HepG2 (cell line): ENCODE data around the gene TTLL10. TPM values are rescaled to one million over a fixed set of nuclear protein-coding genes. Genes with fewer than 3 reads are reported as not detected.

ENCODE experiments used
- AHR ChIP-seq: IDR thresholded peaks from 2 replicates; pipeline ENCODE4 v1.6.1; 2018; ENCODE audit warnings: missing genetic modification reagents, missing compliant biosample characterization
- ARID3A ChIP-seq: IDR thresholded peaks from 2 replicates; pipeline ENCODE4 v1.6.1; 2012; ENCODE audit warnings: low read depth, low read length, improper control_type of control experiment
- ARID5B ChIP-seq: IDR thresholded peaks from 2 replicates; pipeline ENCODE4 v1.4.0; 2020; ENCODE audit warnings: mild to moderate bottlenecking, missing genetic modification reagents
- CHD4 ChIP-seq: fragments of 200-600 bp; sonication (generic); IDR thresholded peaks from 2 replicates; pipeline ENCODE4 v1.7.0; 2017; ENCODE audit warnings: mild to moderate bottlenecking, low read length, borderline replicate concordance
- EED ChIP-seq: sonication (generic); formaldehyde crosslinking; IDR thresholded peaks from 2 replicates; pipeline ENCODE4 v1.5.0; 2020; ENCODE audit warnings: mild to moderate bottlenecking, missing genetic modification reagents
- EHMT2 ChIP-seq: fragments of 200-600 bp; sonication (generic); IDR thresholded peaks from 2 replicates; pipeline ENCODE4 v1.7.0; 2017; ENCODE audit warnings: antibody characterized with exemption, low read depth, low read length, borderline replicate concordance
- EP300 ChIP-seq, 3 experiments: sonication (generic) in 1 of 3; formaldehyde crosslinking in 1 of 3; IDR thresholded peaks; 2 replicates each; pipeline versions ENCODE4 v1.5.1 to v1.6.1; 2011 to 2020; ENCODE audit warnings: low read depth in 2 of 3, low read length in 2 of 3, borderline replicate concordance in 1 of 3, improper control_type of control experiment in 1 of 3, mild to moderate bottlenecking in 1 of 3, missing genetic modification reagents in 1 of 3, moderate library complexity in 1 of 3
- GATAD1 ChIP-seq: IDR thresholded peaks from 2 replicates; pipeline ENCODE4 v1.6.1; 2016; ENCODE audit warnings: missing genetic modification reagents, missing compliant biosample characterization
- GZF1 ChIP-seq: sonication (generic); formaldehyde crosslinking; IDR thresholded peaks from 2 replicates; pipeline ENCODE4 v1.5.1; 2020; ENCODE audit warnings: mild to moderate bottlenecking, missing genetic modification reagents
- MED1 ChIP-seq: sonication (generic); formaldehyde crosslinking; IDR thresholded peaks from 2 replicates; pipeline ENCODE4 v1.4.0; 2020; ENCODE audit warnings: missing genetic modification reagents
- MXD4 ChIP-seq: IDR thresholded peaks from 2 replicates; pipeline ENCODE4 v1.6.1; 2016; ENCODE audit warnings: mild to moderate bottlenecking, missing biosample characterization, missing genetic modification reagents
- NAIF1 ChIP-seq: sonication (generic); formaldehyde crosslinking; IDR thresholded peaks from 2 replicates; pipeline ENCODE4 v1.5.0; 2020; ENCODE audit warnings: mild to moderate bottlenecking, missing genetic modification reagents, borderline replicate concordance
- NR2F6 ChIP-seq, 2 experiments: IDR thresholded peaks; 2 replicates each; pipeline ENCODE4 v1.6.1; 2016; ENCODE audit warnings: antibody characterized with exemption in 1 of 2, mild to moderate bottlenecking in 1 of 2
- PTBP1 ChIP-seq: fragments of 200-400 bp; formaldehyde crosslinking; IDR thresholded peaks from 2 replicates; pipeline ENCODE4 v1.6.1; 2018; ENCODE audit warnings: low read length, low read depth; ENCODE audit not compliant: poor library complexity, severe bottlenecking
- REXO4 ChIP-seq: sonication (generic); formaldehyde crosslinking; IDR thresholded peaks from 2 replicates; pipeline ENCODE4 v1.8.0; 2022; ENCODE audit warnings: missing genetic modification reagents, mild to moderate bottlenecking, borderline replicate concordance
- SIX1 ChIP-seq: sonication (generic); formaldehyde crosslinking; IDR thresholded peaks from 2 replicates; pipeline ENCODE4 v1.4.0; 2020; ENCODE audit warnings: missing genetic modification reagents, borderline replicate concordance
- SMARCC2 ChIP-seq: fragments of 450-650 bp; IDR thresholded peaks from 2 replicates; pipeline ENCODE4 v1.6.1; 2017; ENCODE audit warnings: antibody characterized with exemption, mild to moderate bottlenecking
- SRSF4 ChIP-seq: fragments of 200-400 bp; formaldehyde crosslinking; IDR thresholded peaks from one replicate; pipeline ENCODE4 v1.6.1; 2018; ENCODE audit warnings: mild to moderate bottlenecking, low read depth, low read length, moderate library complexity; ENCODE audit not compliant: poor library complexity, severe bottlenecking
- U2AF1 ChIP-seq: fragments of 200-400 bp; formaldehyde crosslinking; optimal IDR thresholded peaks from 2 replicates; pipeline ENCODE3; 2017; ENCODE audit warnings: mild to moderate bottlenecking, low read depth, low read length
- XRCC5 ChIP-seq: fragments of 200-400 bp; formaldehyde crosslinking; optimal IDR thresholded peaks from 2 replicates; pipeline ENCODE3; 2017; ENCODE audit warnings: mild to moderate bottlenecking, low read length
- ZIK1 ChIP-seq: sonication (generic); formaldehyde crosslinking; IDR thresholded peaks from 2 replicates; pipeline ENCODE4 v1.5.0; 2020; ENCODE audit warnings: mild to moderate bottlenecking, low read depth, missing genetic modification reagents, borderline replicate concordance
- ZNF230 ChIP-seq: sonication (generic); formaldehyde crosslinking; IDR thresholded peaks from 2 replicates; pipeline ENCODE4 v1.4.0; 2020; ENCODE audit warnings: mild to moderate bottlenecking, missing genetic modification reagents
- ZNF543 ChIP-seq: sonication (generic); formaldehyde crosslinking; IDR thresholded peaks from 2 replicates; pipeline ENCODE4 v1.4.0; 2020; ENCODE audit warnings: mild to moderate bottlenecking, missing genetic modification reagents
- ZNF703 ChIP-seq: sonication (generic); formaldehyde crosslinking; IDR thresholded peaks from 2 replicates; pipeline ENCODE4 v1.5.1; 2020; ENCODE audit warnings: missing genetic modification reagents, mild to moderate bottlenecking, moderate library complexity, borderline replicate concordance
- polyA plus RNA-seq, 8 experiments: library from polyadenylated mRNA; depleted of rRNA in 3 of 8; stranded (reverse) in 7 of 8; unstranded in 1 of 8; fragments of >200 nt; fragmentation: Illumina TruSeq in 4 of 8; extraction: Trizol in 4 of 8; gene quantifications; 2 replicates each; pipeline versions ENCODE4 v1.2.1 to v1.2.3, GENCODE V29; 2011 to 2016; ENCODE audit warnings: low read depth in 4 of 8, missing spikeins in 1 of 8, mixed read lengths in 1 of 8; ENCODE audit not compliant: insufficient read depth in 1 of 8
- total RNA-seq, 5 experiments: library from RNA; depleted of rRNA; stranded (reverse); fragments of >200 nt; fragmentation: Illumina TruSeq; extraction: Trizol; gene quantifications; 2 replicates each; pipeline ENCODE4 v1.2.3, GENCODE V29; 2016; ENCODE audit warnings: low read depth in 1 of 5

The TTLL10 gene
- total and polyA plus RNA-seq, 2 of the 13 experiments (the other 11 are each of a cell fraction or from before 2014, with no cell fraction given) = not detected

- TF ChIP-seq XRCC5 = no peak
- peak; percentile 69; the same call in 1 of the 2 replicates for TF ChIP-seq ZNF543 (CRISPR knock-in tag)
- peak; percentile 76 for TF ChIP-seq MED1 (CRISPR knock-in tag)
- TF ChIP-seq REXO4 (CRISPR knock-in tag) = no peak
- no peak for TF ChIP-seq SMARCC2
- TF ChIP-seq EP300 (IDR thresholded peaks at IDR 0.05; ENCODE audit: low read depth in 2 of 2, low read length in 2 of 2) = peak; percentile 46 to 83; a peak in 3 of 4 replicates
- peak; percentile 30; the same call in 1 of the 2 replicates for TF ChIP-seq EP300 (CRISPR knock-in tag; IDR thresholded peaks at IDR 0.05; ENCODE audit: borderline replicate concordance)
- peak; percentile 65 for TF ChIP-seq ARID5B (CRISPR knock-in tag)
- no peak for TF ChIP-seq NAIF1 (CRISPR knock-in tag)
- peak; percentile 81 for TF ChIP-seq NR2F6 (IDR thresholded peaks at IDR 0.05)
- TF ChIP-seq NR2F6 (CRISPR knock-in tag; IDR thresholded peaks at IDR 0.05) = peak; percentile 83
- TF ChIP-seq MXD4 (CRISPR knock-in tag) = no peak; the same call in 1 of the 2 replicates
- TF ChIP-seq EED (CRISPR knock-in tag) = no peak
- TF ChIP-seq PTBP1 = peak; percentile 21
- TF ChIP-seq AHR (CRISPR knock-in tag) = no peak
- TF ChIP-seq SRSF4 = no peak
- TF ChIP-seq ZIK1 (CRISPR knock-in tag) = no peak; the same call in 1 of the 2 replicates
- peak; percentile 27; the same call in 1 of the 2 replicates for TF ChIP-seq SIX1
- no peak for TF ChIP-seq CHD4
- no peak for TF ChIP-seq EHMT2
- TF ChIP-seq ARID3A = peak; percentile 25; the same call in 1 of the 2 replicates
- no peak; the same call in 1 of the 2 replicates for TF ChIP-seq GATAD1 (CRISPR knock-in tag)
- no peak for TF ChIP-seq U2AF1
- peak; percentile 68; the same call in 1 of the 2 replicates for TF ChIP-seq ZNF230
- TF ChIP-seq ZNF703 (CRISPR knock-in tag) = peak; percentile 82; the same call in 1 of the 2 replicates
- TF ChIP-seq GZF1 = no peak
Measured at GRCh38 chr1:1124786-1125642, 48.7 kb upstream of the TTLL10 start (continued).
